Measurements from ENCODE around the gene IL18R1. TPM values are rescaled to one million over a fixed set of nuclear protein-coding genes. Genes with fewer than 3 reads are reported as not detected.

IL18R1 gene
- total and polyA plus RNA-seq, 9 of the 15 experiments (the other 6 are each of a cell fraction or from before 2014, with no cell fraction given), result 0.55 to 10.0 (median 2.5) TPM

DNA sequence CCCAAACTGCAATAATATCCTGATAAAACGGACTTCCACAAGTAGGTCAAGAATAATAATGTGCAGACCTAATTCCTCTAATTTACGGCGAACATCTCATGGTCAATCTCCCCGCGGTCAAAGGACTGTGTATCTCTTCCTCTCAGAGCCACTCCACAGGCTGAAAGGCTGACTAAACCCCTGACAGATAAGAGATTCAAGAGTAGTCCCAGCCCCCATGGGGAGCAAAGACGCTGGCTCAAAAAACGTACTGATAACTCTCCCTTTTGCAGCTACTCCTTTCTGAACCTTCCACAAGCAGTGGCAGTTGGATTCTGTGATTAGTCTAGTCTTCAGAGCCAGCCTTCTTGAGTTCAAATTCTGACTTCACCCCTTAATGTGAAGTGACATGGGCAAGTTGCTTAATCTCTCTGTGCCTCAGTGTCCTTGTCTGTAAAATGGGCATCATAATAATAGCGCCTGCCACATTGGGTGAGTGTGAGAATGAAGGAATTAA lies 19.7 kb upstream of the IL18R1 start (continued):
- TF ChIP-seq TAF9B (IDR thresholded peaks at IDR 0.05; ENCODE audit: partially characterized antibody) (no peak), SRF (CRISPR knock-in tag; IDR thresholded peaks at IDR 0.05) (0 out of 4 replicates have a peak, but pooled peaks of 1 of the 2 experiments have one; percentile 23), KHSRP (IDR thresholded peaks at IDR 0.05) (peak; percentile 47; the same call in 1 of the 2 replicates), PURB (CRISPR knock-in tag; IDR thresholded peaks at IDR 0.05; ENCODE audit: low read depth) (no peak), RBBP5 (IDR thresholded peaks at IDR 0.05; ENCODE audit: borderline replicate concordance, insufficient read depth, low read length, poor library complexity, severe bottlenecking) (no peak), HDAC6 (IDR thresholded peaks at IDR 0.05; ENCODE audit: low read depth, low read length) (no peak), BCL6 (CRISPR knock-in tag; IDR thresholded peaks at IDR 0.05) (no peak), KLF10 (CRISPR knock-in tag; IDR thresholded peaks at IDR 0.05) (no peak), FOS (IDR thresholded peaks at IDR 0.05; ENCODE audit: extremely low read depth, insufficient read length) (no peak), ZFX (CRISPR knock-in tag; IDR thresholded peaks at IDR 0.05) (no peak), ZNF232 (CRISPR knock-in tag; IDR thresholded peaks at IDR 0.05) (no peak), HNRNPH1 (optimal IDR thresholded peaks at IDR 0.05; ENCODE audit: low read depth, low read length) (no peak), ZBTB1 (CRISPR knock-in tag; IDR thresholded peaks at IDR 0.05; ENCODE audit: borderline replicate concordance, low read depth) (no peak)
- TF ChIP-seq, protein P1, sequence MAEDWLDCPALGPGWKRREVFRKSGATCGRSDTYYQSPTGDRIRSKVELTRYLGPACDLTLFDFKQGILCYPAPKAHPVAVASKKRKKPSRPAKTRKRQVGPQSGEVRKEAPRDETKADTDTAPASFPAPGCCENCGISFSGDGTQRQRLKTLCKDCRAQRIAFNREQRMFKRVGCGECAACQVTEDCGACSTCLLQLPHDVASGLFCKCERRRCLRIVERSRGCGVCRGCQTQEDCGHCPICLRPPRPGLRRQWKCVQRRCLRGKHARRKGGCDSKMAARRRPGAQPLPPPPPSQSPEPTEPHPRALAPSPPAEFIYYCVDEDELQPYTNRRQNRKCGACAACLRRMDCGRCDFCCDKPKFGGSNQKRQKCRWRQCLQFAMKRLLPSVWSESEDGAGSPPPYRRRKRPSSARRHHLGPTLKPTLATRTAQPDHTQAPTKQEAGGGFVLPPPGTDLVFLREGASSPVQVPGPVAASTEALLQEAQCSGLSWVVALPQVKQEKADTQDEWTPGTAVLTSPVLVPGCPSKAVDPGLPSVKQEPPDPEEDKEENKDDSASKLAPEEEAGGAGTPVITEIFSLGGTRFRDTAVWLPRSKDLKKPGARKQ (CRISPR knock-in tag; IDR thresholded peaks at IDR 0.05), result no peak
- TF ChIP-seq, protein P2, sequence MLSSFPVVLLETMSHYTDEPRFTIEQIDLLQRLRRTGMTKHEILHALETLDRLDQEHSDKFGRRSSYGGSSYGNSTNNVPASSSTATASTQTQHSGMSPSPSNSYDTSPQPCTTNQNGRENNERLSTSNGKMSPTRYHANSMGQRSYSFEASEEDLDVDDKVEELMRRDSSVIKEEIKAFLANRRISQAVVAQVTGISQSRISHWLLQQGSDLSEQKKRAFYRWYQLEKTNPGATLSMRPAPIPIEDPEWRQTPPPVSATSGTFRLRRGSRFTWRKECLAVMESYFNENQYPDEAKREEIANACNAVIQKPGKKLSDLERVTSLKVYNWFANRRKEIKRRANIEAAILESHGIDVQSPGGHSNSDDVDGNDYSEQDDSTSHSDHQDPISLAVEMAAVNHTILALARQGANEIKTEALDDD (IDR thresholded peaks at IDR 0.05), result peak; percentile 99
- TF ChIP-seq, protein P3, sequence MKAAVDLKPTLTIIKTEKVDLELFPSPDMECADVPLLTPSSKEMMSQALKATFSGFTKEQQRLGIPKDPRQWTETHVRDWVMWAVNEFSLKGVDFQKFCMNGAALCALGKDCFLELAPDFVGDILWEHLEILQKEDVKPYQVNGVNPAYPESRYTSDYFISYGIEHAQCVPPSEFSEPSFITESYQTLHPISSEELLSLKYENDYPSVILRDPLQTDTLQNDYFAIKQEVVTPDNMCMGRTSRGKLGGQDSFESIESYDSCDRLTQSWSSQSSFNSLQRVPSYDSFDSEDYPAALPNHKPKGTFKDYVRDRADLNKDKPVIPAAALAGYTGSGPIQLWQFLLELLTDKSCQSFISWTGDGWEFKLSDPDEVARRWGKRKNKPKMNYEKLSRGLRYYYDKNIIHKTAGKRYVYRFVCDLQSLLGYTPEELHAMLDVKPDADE (conservative IDR thresholded peaks at IDR 0.05; ENCODE audit: control insufficient read depth, low read depth, low read length), result no peak
- TF ChIP-seq, protein P4, sequence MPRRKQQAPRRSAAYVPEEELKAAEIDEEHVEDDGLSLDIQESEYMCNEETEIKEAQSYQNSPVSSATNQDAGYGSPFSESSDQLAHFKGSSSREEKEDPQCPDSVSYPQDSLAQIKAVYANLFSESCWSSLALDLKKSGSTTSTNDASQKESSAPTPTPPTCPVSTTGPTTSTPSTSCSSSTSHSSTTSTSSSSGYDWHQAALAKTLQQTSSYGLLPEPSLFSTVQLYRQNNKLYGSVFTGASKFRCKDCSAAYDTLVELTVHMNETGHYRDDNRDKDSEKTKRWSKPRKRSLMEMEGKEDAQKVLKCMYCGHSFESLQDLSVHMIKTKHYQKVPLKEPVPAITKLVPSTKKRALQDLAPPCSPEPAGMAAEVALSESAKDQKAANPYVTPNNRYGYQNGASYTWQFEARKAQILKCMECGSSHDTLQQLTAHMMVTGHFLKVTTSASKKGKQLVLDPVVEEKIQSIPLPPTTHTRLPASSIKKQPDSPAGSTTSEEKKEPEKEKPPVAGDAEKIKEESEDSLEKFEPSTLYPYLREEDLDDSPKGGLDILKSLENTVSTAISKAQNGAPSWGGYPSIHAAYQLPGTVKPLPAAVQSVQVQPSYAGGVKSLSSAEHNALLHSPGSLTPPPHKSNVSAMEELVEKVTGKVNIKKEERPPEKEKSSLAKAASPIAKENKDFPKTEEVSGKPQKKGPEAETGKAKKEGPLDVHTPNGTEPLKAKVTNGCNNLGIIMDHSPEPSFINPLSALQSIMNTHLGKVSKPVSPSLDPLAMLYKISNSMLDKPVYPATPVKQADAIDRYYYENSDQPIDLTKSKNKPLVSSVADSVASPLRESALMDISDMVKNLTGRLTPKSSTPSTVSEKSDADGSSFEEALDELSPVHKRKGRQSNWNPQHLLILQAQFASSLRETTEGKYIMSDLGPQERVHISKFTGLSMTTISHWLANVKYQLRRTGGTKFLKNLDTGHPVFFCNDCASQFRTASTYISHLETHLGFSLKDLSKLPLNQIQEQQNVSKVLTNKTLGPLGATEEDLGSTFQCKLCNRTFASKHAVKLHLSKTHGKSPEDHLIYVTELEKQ (CRISPR knock-in tag; IDR thresholded peaks at IDR 0.05), result no peak
- TF ChIP-seq, protein P5, sequence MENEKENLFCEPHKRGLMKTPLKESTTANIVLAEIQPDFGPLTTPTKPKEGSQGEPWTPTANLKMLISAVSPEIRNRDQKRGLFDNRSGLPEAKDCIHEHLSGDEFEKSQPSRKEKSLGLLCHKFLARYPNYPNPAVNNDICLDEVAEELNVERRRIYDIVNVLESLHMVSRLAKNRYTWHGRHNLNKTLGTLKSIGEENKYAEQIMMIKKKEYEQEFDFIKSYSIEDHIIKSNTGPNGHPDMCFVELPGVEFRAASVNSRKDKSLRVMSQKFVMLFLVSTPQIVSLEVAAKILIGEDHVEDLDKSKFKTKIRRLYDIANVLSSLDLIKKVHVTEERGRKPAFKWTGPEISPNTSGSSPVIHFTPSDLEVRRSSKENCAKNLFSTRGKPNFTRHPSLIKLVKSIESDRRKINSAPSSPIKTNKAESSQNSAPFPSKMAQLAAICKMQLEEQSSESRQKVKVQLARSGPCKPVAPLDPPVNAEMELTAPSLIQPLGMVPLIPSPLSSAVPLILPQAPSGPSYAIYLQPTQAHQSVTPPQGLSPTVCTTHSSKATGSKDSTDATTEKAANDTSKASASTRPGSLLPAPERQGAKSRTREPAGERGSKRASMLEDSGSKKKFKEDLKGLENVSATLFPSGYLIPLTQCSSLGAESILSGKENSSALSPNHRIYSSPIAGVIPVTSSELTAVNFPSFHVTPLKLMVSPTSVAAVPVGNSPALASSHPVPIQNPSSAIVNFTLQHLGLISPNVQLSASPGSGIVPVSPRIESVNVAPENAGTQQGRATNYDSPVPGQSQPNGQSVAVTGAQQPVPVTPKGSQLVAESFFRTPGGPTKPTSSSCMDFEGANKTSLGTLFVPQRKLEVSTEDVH (IDR thresholded peaks at IDR 0.05; ENCODE audit: low read depth, partially characterized antibody), result peak; percentile 37

All from K562 (cell line).